Lung (tissue), 12 donors: Measurements from ENCODE around the gene DHRS13. TPM values are rescaled to one million over a fixed set of nuclear protein-coding genes. Genes with fewer than 3 reads are reported as not detected.

Source experiments
- ATAC-seq: fragments of 200-7000 bp; cut with Tn5 transposase; one replicate; pipeline ENCODE4 v1.9.1; 2020; ENCODE audit warnings: moderate number of reproducible peaks; ENCODE audit not compliant: insufficient read depth, low FRiP score
- DNase-seq, 3 donors: peaks; one replicate each; pipeline ENCODE4 v3.0.0-alpha.2; 2013 to 2017
- H3K27ac ChIP-seq, 2 donors: one replicate each; pipeline ENCODE4 v1.5.1; 2013; ENCODE audit warnings: mild to moderate bottlenecking in 2 of 2, moderate library complexity in 2 of 2, control low read depth in 1 of 2, inconsistent platforms in 1 of 2, low read depth in 1 of 2, low read length in 1 of 2
- H3K27me3 ChIP-seq, 3 donors: one replicate each; pipeline ENCODE4 v1.5.1; 2013; ENCODE audit warnings: low read length in 2 of 3; ENCODE audit not compliant: control insufficient read depth in 3 of 3, insufficient read depth in 3 of 3
- H3K36me3 ChIP-seq, 4 donors: one replicate each; pipeline ENCODE4 v1.5.1; 2013; ENCODE audit warnings: low read length in 4 of 4, mild to moderate bottlenecking in 1 of 4, moderate library complexity in 1 of 4; ENCODE audit not compliant: control insufficient read depth in 4 of 4, insufficient read depth in 4 of 4
- H3K4me1 ChIP-seq, 5 donors: one replicate each; pipeline ENCODE4 v1.5.1; 2013; ENCODE audit warnings: low read length in 5 of 5, mild to moderate bottlenecking in 2 of 5, moderate library complexity in 1 of 5; ENCODE audit not compliant: control insufficient read depth in 5 of 5, insufficient read depth in 5 of 5
- H3K4me3 ChIP-seq: one replicate; pipeline ENCODE4 v1.5.1; 2013; ENCODE audit warnings: mild to moderate bottlenecking, control low read depth, moderate library complexity
- H3K9ac ChIP-seq, 2 donors: one replicate each; pipeline ENCODE4 v1.5.1; 2013; ENCODE audit warnings: low read length in 2 of 2, control low read depth in 1 of 2; ENCODE audit not compliant: insufficient read depth in 1 of 2
- H3K9me3 ChIP-seq, 4 donors: one replicate each; pipeline ENCODE4 v1.5.1; 2013; ENCODE audit warnings: low read length in 3 of 4, mild to moderate bottlenecking in 1 of 4, moderate library complexity in 1 of 4; ENCODE audit not compliant: control insufficient read depth in 4 of 4, insufficient read depth in 3 of 4
- CTCF ChIP-seq: IDR thresholded peaks from 2 replicates; pipeline ENCODE4 v1.5.1; 2012; ENCODE audit warnings: mild to moderate bottlenecking; ENCODE audit errors: control extremely low read depth, extremely low read depth
- WGBS, 2 donors: extraction: QIAGEN DNeasy Blood & Tissue Kit; methylation state at CpG; one replicate each; pipeline ENCODE4 v1.1.7; 2013; 5-methylcytosine and 5-hydroxymethylcytosine counted together
- polyA plus RNA-seq, 2 donors: library from polyadenylated mRNA; stranded (reverse); fragments of 200-250 nt; gene quantifications; one replicate each; pipeline ENCODE4 v1.2.1, GENCODE V29; 2013
- total RNA-seq, 2 donors: library from RNA; depleted of rRNA in 1 of 2; stranded (reverse); fragments of >200 nt in 1 of 2; gene quantifications; one replicate each; pipeline ENCODE4 v1.2.1, GENCODE V29; 2014 to 2021
- donor health status: control.
- donor health status: control.
- donor health status: Bipolar disorder and iron deficiency.
- donor health status: healthy.
- donor health status: DM: yes; HTN: yes; CAD: no.

DHRS13 gene
- total and polyA plus RNA-seq, 4 donors, result 10.5 to 29.9 (median 17.4) TPM

DNA sequence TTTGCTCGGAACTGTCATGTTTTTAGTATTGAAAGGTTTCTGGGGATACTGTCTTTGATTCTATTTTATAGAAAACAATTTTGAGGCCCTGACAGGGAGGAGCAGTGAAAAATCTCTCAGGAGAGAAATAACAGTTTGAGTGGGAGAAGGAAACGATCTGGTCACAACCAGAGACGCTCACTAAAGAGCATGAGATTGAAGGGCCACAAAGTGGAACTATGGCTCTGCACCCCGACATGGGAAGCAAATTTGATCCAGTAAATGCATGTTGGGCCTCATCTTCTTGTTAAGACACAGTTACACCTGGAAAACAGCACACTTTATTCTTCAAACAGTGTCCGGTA lies 47.6 kb downstream of the DHRS13 start:
- Histone ChIP-seq H3K9ac (peak overlapping the region; percentile 79 to 88), H3K9me3 (no peaks in the 10 kb centered on the region), H3K27me3 (no peaks in the 10 kb centered on the region), H3K36me3 (peaks cover 3 to 23% (median 19%) of the 10 kb centered on the region in 4 donors), H3K27ac (peak overlapping the region; percentile 43 to 85), H3K4me1 (peaks cover 0 to 11% (median 3%) of the 10 kb centered on the region in 5 donors), H3K4me3 (peak overlapping the region; percentile 92)
- no peak for DNase-seq
- no peak for TF ChIP-seq CTCF
- ATAC-seq, result no peak
- 16 to 17% methylated on average over 5 of the region's 5 CpGs for WGBS, 2 donors

DNA sequence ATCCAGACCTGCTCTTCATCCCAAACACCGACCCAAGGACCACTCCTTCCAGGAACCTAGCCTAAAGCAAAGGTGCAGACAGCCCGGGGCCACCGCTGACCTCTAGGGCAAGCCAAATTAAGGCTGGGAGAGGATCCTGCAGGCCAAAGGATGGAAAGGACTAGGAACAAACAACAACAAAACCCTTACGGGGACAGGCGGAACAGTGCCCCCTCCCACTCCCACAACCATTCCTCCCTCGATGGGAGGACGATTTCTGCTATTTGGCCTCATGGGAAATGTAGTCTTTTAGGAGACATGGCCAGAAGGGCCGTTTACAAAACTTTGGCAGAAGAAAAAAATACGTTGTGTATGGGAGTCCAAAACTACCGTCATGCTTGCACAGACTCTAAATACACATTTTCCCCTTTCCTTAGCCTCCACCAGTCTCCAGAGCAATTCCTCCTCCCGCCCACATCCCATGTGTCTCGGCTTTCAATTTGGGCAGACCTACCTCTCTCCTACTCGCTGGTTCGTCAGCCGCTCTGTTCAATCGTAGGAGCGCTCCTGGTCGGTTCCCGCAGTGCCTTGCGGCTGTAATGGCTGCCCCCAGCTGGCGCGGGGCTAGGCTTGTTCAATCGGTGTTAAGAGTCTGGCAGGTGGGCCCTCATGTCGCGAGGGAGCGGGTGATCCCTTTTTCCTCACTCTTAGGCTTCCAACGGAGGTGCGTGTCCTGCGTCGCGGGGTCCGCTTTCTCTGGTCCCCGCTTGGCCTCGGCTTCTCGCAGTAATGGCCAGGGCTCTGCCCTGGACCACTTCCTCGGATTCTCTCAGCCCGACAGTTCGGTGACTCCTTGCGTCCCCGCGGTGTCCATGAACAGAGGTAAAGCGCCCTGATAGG lies 48.2 kb downstream of the DHRS13 start, which contains the start of gene ERAL1:
ERAL1 (plus strand) TSS at position 560 of the 879 bp plus-strand sequence; CDS start at position 579, 19 bp downstream.
- no peak for TF ChIP-seq CTCF
- Histone ChIP-seq H3K9ac (peak within 1 kb of the TSS; percentile 79 to 88), H3K4me3 (peak within 1 kb of the TSS; percentile 92), H3K4me1 (peaks cover 0 to 11% (median 3%) of the 10 kb centered on the region in 5 donors), H3K27ac (peak within 1 kb of the TSS; percentile 43 to 85), H3K9me3 (no peaks in the 10 kb centered on the region), H3K27me3 (no peaks in the 10 kb centered on the region), H3K36me3 (peaks cover 3 to 22% (median 17%) of the 10 kb centered on the region in 4 donors)
- DNase-seq (peak; percentile 90 to 94 (median 93)), ATAC-seq (peak; percentile 100)
- WGBS, 2 donors, result 1% methylated on average over 42 of the region's 42 CpGs

GRCh38 chr17:28853295-28853694 lies 49.6 kb downstream of the DHRS13 start:
- Histone ChIP-seq H3K4me3 (no peak overlapping the region), H3K27me3 (no peaks in the 10 kb centered on the region), H3K36me3 (peaks cover 3 to 13% (median 8%) of the 10 kb centered on the region in 4 donors), H3K9ac (no peak overlapping the region), H3K4me1 (peaks cover 0 to 11% (median 3%) of the 10 kb centered on the region in 5 donors), H3K9me3 (no peaks in the 10 kb centered on the region), H3K27ac (no peak overlapping the region)
- TF ChIP-seq CTCF, result no peak
- DNase-seq (no peak), ATAC-seq (no peak)
- WGBS, 2 donors, result 95 to 100% methylated on average over 2 of the region's 2 CpGs
